A549 (cell line): ENCODE data around the gene RASA2. TPM values are rescaled to one million over a fixed set of nuclear protein-coding genes. Genes with fewer than 3 reads are reported as not detected.
A peak's percentile ranks its signal among the peaks of the same experiment; 100 is the strongest.

Experiments used
- ATAC-seq, 2 experiments: fragments of 200-7000 bp in 1 of 2; fragments of >200 bp in 1 of 2; cut with Nextera tagmentation in 1 of 2; cut with Tn5 transposase in 1 of 2; 3 replicates each; pipeline versions ENCODE4 v1.8.0 to v1.9.1; 2018 to 2020; ENCODE audit warnings: mild to moderate bottlenecking in 1 of 2, moderate library complexity in 1 of 2
- CTCF ChIA-PET: fragments of 300-600 bp; sonication (Branson Sonifier 250); formaldehyde crosslinking; extraction: SDS; loops from one replicate; lab custom pipeline; 2021; ENCODE audit warnings: antibody characterized with exemption, inconsistent platforms; lab: Yijun Ruan, JAX
- POLR2A ChIA-PET: fragments of 350-600 bp; formaldehyde crosslinking; extraction: SDS; loops from one replicate; lab custom pipeline; 2021; ENCODE audit warnings: antibody characterized with exemption, inconsistent platforms; lab: Yijun Ruan, JAX
- DNase-seq, 2 experiments: peaks; one replicate each; pipeline versions ENCODE4 v3.0.0 to v3.0.0-alpha.2; 2011 to 2016; ENCODE audit warnings: low read depth in 1 of 2, low spot score in 1 of 2
- FAIRE-seq: peaks from 2 replicates; lab custom pipeline; 2011; peaks lifted over from hg19 to GRCh38; lab: Jason Lieb, UNC
- H3K27ac ChIP-seq, 2 experiments: fragments of >200 bp; sonication (Bioruptor Twin); formaldehyde crosslinking; 3 replicates each; pipeline ENCODE4 v1.5.1; 2016 to 2017
- H3K4me1 ChIP-seq: fragments of >200 bp; sonication (Bioruptor Twin); formaldehyde crosslinking; 3 replicates; pipeline ENCODE4 v1.6.1; 2016
- H3K4me2 ChIP-seq: fragments of >200 bp; sonication (Bioruptor Twin); formaldehyde crosslinking; 3 replicates; pipeline ENCODE4 v1.6.1; 2016
- H3K4me3 ChIP-seq: fragments of >200 bp; sonication (Bioruptor Twin); formaldehyde crosslinking; 3 replicates; pipeline ENCODE4 v1.5.1; 2016
- H3K9me3 ChIP-seq: fragments of >200 bp; sonication (Bioruptor Twin); formaldehyde crosslinking; 3 replicates; pipeline ENCODE4 v1.6.1; 2016
- FOSB ChIP-seq: fragments of 250-450 bp; sonication (Bioruptor Pico); IDR thresholded peaks from 2 replicates; pipeline ENCODE4 v1.5.0; 2020; ENCODE audit warnings: mild to moderate bottlenecking, moderate library complexity
- FOXS1 ChIP-seq: fragments of 250-450 bp; sonication (Bioruptor Pico); IDR thresholded peaks from 2 replicates; pipeline ENCODE4 v1.5.0; 2020; ENCODE audit warnings: mild to moderate bottlenecking, moderate library complexity
- HOXA7 ChIP-seq: fragments of 250-450 bp; sonication (Bioruptor Pico); IDR thresholded peaks from 2 replicates; pipeline ENCODE4 v1.5.0; 2020; ENCODE audit warnings: mild to moderate bottlenecking, moderate library complexity
- JUNB ChIP-seq: fragments of >200 bp; sonication (Bioruptor Twin); formaldehyde crosslinking; IDR thresholded peaks from 2 replicates; pipeline ENCODE4 v1.6.1; 2016
- MYC ChIP-seq: IDR thresholded peaks from 2 replicates; pipeline ENCODE4 v1.6.1; 2012; ENCODE audit warnings: mild to moderate bottlenecking, inconsistent platforms, low read length, improper control_type of control experiment, borderline replicate concordance
- NR3C1 ChIP-seq: fragments of >200 bp; sonication (Bioruptor Twin); formaldehyde crosslinking; IDR thresholded peaks from 3 replicates; pipeline ENCODE4 v1.6.1; 2017
- PHF8 ChIP-seq: fragments of 200-600 bp; sonication (generic); IDR thresholded peaks from 2 replicates; pipeline ENCODE4 v1.6.1; 2016; ENCODE audit warnings: low read depth, mild to moderate bottlenecking, antibody characterized with exemption, moderate library complexity, borderline replicate concordance
- RAD21 ChIP-seq, 2 experiments: fragments of >200 bp in 1 of 2; sonication (Bioruptor Twin) in 1 of 2; formaldehyde crosslinking in 1 of 2; IDR thresholded peaks in 1 of 2; conservative IDR thresholded peaks in 1 of 2; 2 replicates in 1 of 2; 3 replicates in 1 of 2; pipeline ENCODE4 v1.6.1; 2012 to 2018; ENCODE audit warnings: inconsistent platforms in 1 of 2
- RFX5 ChIP-seq: fragments of 450-650 bp; IDR thresholded peaks from 2 replicates; pipeline ENCODE4 v1.7.1; 2014; ENCODE audit warnings: antibody characterized with exemption, mild to moderate bottlenecking, moderate library complexity
- SMC3 ChIP-seq: fragments of >200 bp; sonication (Bioruptor Twin); formaldehyde crosslinking; IDR thresholded peaks from 3 replicates; pipeline ENCODE4 v1.6.1; 2018; ENCODE audit warnings: inconsistent platforms
- TFCP2L1 ChIP-seq: fragments of 250-450 bp; sonication (Bioruptor Pico); IDR thresholded peaks from 2 replicates; pipeline ENCODE4 v1.5.0; 2021; ENCODE audit warnings: mild to moderate bottlenecking
- WGBS: methylation state at CpG from one replicate; pipeline ENCODE4 v1.1.6; 2017; ENCODE audit errors: missing lambda C conversion rate; 5-methylcytosine and 5-hydroxymethylcytosine counted together
- polyA plus RNA-seq, 4 experiments: library from polyadenylated mRNA; depleted of rRNA in 3 of 4; stranded (reverse); fragments of >200 nt; fragmentation: RNase III in 1 of 4; extraction: RNeasy Plus Mini Kit Qiagen cat#74134 plus additional on column Dnase treatment in 1 of 4; gene quantifications; 2 replicates in 3 of 4; 3 replicates in 1 of 4; pipeline ENCODE4 v1.2.3, GENCODE V29; 2011 to 2017
- TF ChIP-seq, protein P1 (sequence below): fragments of 250-450 bp; sonication (Bioruptor Pico); IDR thresholded peaks from 2 replicates; pipeline ENCODE4 v1.5.0; 2021; ENCODE audit warnings: mild to moderate bottlenecking, moderate library complexity, borderline replicate concordance
- TF ChIP-seq, protein P2 (sequence below): fragments of >200 bp; sonication (Bioruptor Twin); formaldehyde crosslinking; IDR thresholded peaks from 3 replicates; pipeline ENCODE4 v1.5.1; 2016
- TF ChIP-seq, protein P3 (sequence below): fragments of >200 bp; sonication (Bioruptor Twin); formaldehyde crosslinking; IDR thresholded peaks from 2 replicates; pipeline ENCODE4 v1.6.1; 2016
- TF ChIP-seq, protein P4 (sequence below): IDR thresholded peaks from 2 replicates; pipeline ENCODE4 v1.6.1; 2012
- TF ChIP-seq, protein P5 (sequence below): fragments of 150-350 bp; IDR thresholded peaks from 2 replicates; pipeline ENCODE4 v1.6.1; 2014; ENCODE audit warnings: low read depth, mild to moderate bottlenecking, low read length

RASA2 gene
- polyA plus RNA-seq, 2 of the 4 experiments (the other 2 are of a cell fraction), result 6.7 to 12.0 TPM

DNA sequence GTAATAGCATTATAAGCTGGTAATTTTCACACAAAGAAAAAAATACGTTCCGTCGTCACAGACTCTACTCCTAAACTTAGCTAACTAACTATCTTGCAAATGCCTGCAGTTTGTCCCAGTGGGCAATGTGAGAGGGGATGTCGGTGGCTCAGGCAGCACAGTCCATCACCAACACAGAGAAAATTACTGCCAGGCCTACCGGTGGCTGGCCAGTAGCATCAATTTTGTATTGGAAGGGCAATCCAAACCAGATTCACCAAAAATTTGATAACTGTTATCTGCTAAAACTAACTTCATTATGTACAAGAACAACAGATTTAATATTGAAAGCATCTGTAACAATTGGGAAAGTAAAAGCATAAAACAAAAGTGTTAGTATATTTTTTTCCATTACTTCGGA lies 37.4 kb upstream of the RASA2 start:
- POLR2A ChIA-PET, result interaction anchor here (1.7 kb wide), 1 partner anchor 138 kb away, joined by 5 read pairs; no protein-coding TSS in a partner anchor
- no peaks in the 10 kb centered on the region for H3K9me3 ChIP-seq
- H3K4me3 ChIP-seq, result no peak overlapping the region
- no peak overlapping the region for H3K4me2 ChIP-seq
- WGBS, result 90% methylated on average over 6 of the region's 6 CpGs
- CTCF ChIA-PET, result interaction anchor here (0.7 to 2.2 kb wide), 8 partner anchors 19 to 147 kb away, joined by 3 to 16 read pairs (median 4); no protein-coding TSS in a partner anchor
- peak overlapping the region; percentile 38 to 72; a peak in 5 of 6 replicates for H3K27ac ChIP-seq
- FAIRE-seq, result no peak
- peaks cover 36% of the 10 kb centered on the region for H3K4me1 ChIP-seq
- no peak for DNase-seq
- ATAC-seq, result no peak
- TF ChIP-seq SMC3 (no peak), JUNB (no peak), PHF8 (no peak), RFX5 (no peak), FOSB (CRISPR knock-in tag) (0 out of 2 replicates have a peak, but pooled peaks have one; percentile 3)
- TF ChIP-seq, protein P1, sequence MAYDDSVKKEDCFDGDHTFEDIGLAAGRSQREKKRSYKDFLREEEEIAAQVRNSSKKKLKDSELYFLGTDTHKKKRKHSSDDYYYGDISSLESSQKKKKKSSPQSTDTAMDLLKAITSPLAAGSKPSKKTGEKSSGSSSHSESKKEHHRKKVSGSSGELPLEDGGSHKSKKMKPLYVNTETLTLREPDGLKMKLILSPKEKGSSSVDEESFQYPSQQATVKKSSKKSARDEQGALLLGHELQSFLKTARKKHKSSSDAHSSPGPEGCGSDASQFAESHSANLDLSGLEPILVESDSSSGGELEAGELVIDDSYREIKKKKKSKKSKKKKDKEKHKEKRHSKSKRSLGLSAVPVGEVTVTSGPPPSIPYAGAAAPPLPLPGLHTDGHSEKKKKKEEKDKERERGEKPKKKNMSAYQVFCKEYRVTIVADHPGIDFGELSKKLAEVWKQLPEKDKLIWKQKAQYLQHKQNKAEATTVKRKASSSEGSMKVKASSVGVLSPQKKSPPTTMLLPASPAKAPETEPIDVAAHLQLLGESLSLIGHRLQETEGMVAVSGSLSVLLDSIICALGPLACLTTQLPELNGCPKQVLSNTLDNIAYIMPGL, result no peak
- TF ChIP-seq, protein P2, sequence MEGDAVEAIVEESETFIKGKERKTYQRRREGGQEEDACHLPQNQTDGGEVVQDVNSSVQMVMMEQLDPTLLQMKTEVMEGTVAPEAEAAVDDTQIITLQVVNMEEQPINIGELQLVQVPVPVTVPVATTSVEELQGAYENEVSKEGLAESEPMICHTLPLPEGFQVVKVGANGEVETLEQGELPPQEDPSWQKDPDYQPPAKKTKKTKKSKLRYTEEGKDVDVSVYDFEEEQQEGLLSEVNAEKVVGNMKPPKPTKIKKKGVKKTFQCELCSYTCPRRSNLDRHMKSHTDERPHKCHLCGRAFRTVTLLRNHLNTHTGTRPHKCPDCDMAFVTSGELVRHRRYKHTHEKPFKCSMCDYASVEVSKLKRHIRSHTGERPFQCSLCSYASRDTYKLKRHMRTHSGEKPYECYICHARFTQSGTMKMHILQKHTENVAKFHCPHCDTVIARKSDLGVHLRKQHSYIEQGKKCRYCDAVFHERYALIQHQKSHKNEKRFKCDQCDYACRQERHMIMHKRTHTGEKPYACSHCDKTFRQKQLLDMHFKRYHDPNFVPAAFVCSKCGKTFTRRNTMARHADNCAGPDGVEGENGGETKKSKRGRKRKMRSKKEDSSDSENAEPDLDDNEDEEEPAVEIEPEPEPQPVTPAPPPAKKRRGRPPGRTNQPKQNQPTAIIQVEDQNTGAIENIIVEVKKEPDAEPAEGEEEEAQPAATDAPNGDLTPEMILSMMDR, result no peak
- TF ChIP-seq, protein P3, sequence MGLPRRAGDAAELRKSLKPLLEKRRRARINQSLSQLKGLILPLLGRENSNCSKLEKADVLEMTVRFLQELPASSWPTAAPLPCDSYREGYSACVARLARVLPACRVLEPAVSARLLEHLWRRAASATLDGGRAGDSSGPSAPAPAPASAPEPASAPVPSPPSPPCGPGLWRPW, result no peak

DNA sequence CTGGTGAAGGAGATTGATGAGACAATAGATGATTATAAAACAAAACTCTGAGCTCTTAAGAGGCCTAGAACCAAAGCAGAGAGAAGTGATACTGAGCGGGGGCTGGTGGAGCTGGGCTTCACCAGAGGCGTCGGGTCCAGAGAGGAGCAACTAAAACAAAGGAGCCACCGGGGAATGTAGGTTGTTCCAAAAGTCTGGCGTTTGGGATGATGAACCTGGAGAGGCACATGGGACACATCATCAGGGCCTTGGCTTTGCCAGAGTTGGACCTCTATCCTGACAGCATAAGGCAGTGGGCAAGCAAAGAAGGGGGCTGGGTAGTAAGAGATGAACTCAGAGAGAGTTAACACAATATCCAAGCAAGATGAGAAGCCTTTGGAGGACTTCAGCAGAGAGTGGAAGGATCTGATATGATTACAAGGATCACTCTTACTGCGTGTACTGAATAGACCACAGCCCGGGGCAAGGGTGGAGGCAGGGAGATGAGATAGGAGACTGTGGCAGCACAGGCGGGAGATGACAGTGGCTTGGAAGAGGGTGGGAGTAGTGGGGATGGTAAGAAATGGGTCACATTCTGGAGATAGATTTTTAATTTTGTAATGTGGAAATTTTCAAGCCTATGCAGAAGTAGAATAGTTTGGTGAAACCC lies 36.0 kb upstream of the RASA2 start:
- Histone ChIP-seq H3K9me3 (no peaks in the 10 kb centered on the region), H3K27ac (peak overlapping the region; percentile 55 to 72), H3K4me3 (no peak overlapping the region), H3K4me2 (no peak overlapping the region), H3K4me1 (peaks cover 44% of the 10 kb centered on the region)
- FAIRE-seq (no peak), DNase-seq (no peak), ATAC-seq (peak; percentile 5 to 19; a peak in 3 of 6 replicates)
- POLR2A ChIA-PET, result interaction anchor here (1.0 kb wide), 1 partner anchor 90 kb away, joined by 3 read pairs; no protein-coding TSS in a partner anchor
- CTCF ChIA-PET, result interaction anchor here (0.8 to 2.2 kb wide), 9 partner anchors 9 to 148 kb away, joined by 3 to 16 read pairs (median 5); no protein-coding TSS in a partner anchor
- TF ChIP-seq, protein P4, sequence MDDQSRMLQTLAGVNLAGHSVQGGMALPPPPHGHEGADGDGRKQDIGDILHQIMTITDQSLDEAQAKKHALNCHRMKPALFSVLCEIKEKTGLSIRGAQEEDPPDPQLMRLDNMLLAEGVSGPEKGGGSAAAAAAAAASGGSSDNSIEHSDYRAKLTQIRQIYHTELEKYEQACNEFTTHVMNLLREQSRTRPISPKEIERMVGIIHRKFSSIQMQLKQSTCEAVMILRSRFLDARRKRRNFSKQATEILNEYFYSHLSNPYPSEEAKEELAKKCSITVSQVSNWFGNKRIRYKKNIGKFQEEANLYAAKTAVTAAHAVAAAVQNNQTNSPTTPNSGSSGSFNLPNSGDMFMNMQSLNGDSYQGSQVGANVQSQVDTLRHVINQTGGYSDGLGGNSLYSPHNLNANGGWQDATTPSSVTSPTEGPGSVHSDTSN, result 0 out of 2 replicates have a peak, but pooled peaks have one; percentile 6
- TF ChIP-seq NR3C1, result no peak
- 83% methylated on average over 8 of the region's 8 CpGs for WGBS

DNA sequence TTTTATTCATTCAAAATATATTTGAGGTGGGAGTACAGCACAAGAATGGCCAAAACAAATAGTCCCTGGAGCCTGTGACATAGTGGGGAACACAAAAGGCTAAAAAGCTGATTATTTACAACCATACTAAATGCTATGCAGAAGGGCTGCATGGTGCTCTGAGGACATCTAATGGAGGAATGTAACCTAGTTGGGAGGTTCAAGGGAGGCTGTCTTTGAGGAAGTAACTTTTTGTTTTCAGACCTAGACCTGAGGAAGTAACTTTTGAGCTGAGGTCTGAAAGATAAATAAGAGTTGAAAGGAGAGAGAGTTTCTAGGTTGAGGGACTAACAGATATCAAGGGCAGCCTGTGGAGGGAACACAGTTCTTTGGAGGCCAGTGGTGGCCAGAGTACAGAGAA lies 34.8 kb upstream of the RASA2 start:
- peak overlapping the region; percentile 67 to 79 for H3K27ac ChIP-seq
- CTCF ChIA-PET, result interaction anchor here (0.6 to 12.6 kb wide), 35 partner anchors 9 to 461 kb away, joined by 3 to 354 read pairs (median 4); partner anchors contain the start of gene PXYLP1
- no peaks in the 10 kb centered on the region for H3K9me3 ChIP-seq
- ATAC-seq, result peak; percentile 74 to 79
- peaks cover 44% of the 10 kb centered on the region for H3K4me1 ChIP-seq
- POLR2A ChIA-PET, result interaction anchor here (0.6 to 4.1 kb wide), 2 partner anchors 140 to 146 kb away, joined by 6 to 21 read pairs; no protein-coding TSS in a partner anchor
- DNase-seq, result peak; percentile 38 to 82
- TF ChIP-seq, protein P5, sequence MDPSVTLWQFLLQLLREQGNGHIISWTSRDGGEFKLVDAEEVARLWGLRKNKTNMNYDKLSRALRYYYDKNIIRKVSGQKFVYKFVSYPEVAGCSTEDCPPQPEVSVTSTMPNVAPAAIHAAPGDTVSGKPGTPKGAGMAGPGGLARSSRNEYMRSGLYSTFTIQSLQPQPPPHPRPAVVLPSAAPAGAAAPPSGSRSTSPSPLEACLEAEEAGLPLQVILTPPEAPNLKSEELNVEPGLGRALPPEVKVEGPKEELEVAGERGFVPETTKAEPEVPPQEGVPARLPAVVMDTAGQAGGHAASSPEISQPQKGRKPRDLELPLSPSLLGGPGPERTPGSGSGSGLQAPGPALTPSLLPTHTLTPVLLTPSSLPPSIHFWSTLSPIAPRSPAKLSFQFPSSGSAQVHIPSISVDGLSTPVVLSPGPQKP, result no peak
- TF ChIP-seq TFCP2L1 (CRISPR knock-in tag), result no peak
- TF ChIP-seq, protein P2, result peak; percentile 84
- no peak for TF ChIP-seq FOXS1 (CRISPR knock-in tag)
- no peak for TF ChIP-seq HOXA7 (CRISPR knock-in tag)
- TF ChIP-seq RAD21 (conservative IDR thresholded peaks at IDR 0.05 in 1 of 2, IDR thresholded peaks at IDR 0.05 in 1 of 2), result peak; percentile 96 to 98
- peak; percentile 94 for TF ChIP-seq SMC3
- TF ChIP-seq MYC, result no peak
- TF ChIP-seq, all 56 proteins: peak for 3
- Histone ChIP-seq H3K4me3 (no peak overlapping the region), H3K4me2 (no peak overlapping the region)
- no peak for FAIRE-seq
